Endothelial cell of umbilical vein (primary cell): Measurements from ENCODE around the gene SMR3A. TPM values are rescaled to one million over a fixed set of nuclear protein-coding genes. Genes with fewer than 3 reads are reported as not detected.

ENCODE experiments used
- BruUV-seq: library from RNA; stranded (reverse); fragments of 400-500 nt; replicated peaks from 2 replicates; lab custom pipeline; 2021; lab: Mats Ljungman, UMichigan
- CTCF ChIA-PET: fragments of 300-600, 350-600 bp; sonication (Branson Sonifier 250); formaldehyde crosslinking; loops from one replicate; lab custom pipeline; 2021; ENCODE audit warnings: antibody characterized with exemption, inconsistent platforms; lab: Charles Lee
- POLR2A ChIA-PET: fragments of 300-600, 350-600 bp; sonication (Branson Sonifier 250); formaldehyde crosslinking; loops from one replicate; lab custom pipeline; 2021; ENCODE audit warnings: antibody characterized with exemption, inconsistent platforms; lab: Charles Lee
- DNase-seq: peaks from one replicate; pipeline ENCODE4 v3.0.0-alpha.2; 2011; ENCODE audit warnings: low read depth, low spot score
- FAIRE-seq: peaks from 2 replicates; lab custom pipeline; 2011; peaks lifted over from hg19 to GRCh38; lab: Jason Lieb, UNC
- H2AFZ ChIP-seq: 2 replicates; pipeline ENCODE4 v1.6.0; 2012; ENCODE audit warnings: low read depth, low read length, control low read depth, inconsistent platforms
- H3K27ac ChIP-seq: 2 replicates; pipeline ENCODE4 v1.5.1; 2011; ENCODE audit warnings: low read depth, mild to moderate bottlenecking, control low read depth, low read length, moderate library complexity; ENCODE audit not compliant: insufficient read depth
- H3K27me3 ChIP-seq, 2 experiments: 2 replicates each; pipeline versions ENCODE4 v1.6.0 to v1.6.1; 2011; ENCODE audit warnings: low read length in 2 of 2, mixed read lengths in 1 of 2; ENCODE audit not compliant: control insufficient read depth in 2 of 2, insufficient read depth in 2 of 2
- H3K36me3 ChIP-seq, 2 experiments: 2 replicates in 1 of 2; 3 replicates in 1 of 2; pipeline ENCODE4 v1.5.1; 2011; ENCODE audit warnings: low read length in 2 of 2, mild to moderate bottlenecking in 1 of 2, moderate library complexity in 1 of 2; ENCODE audit not compliant: control insufficient read depth in 2 of 2, insufficient read depth in 2 of 2; ENCODE audit errors: extremely low read depth in 1 of 2
- H3K4me1 ChIP-seq: 3 replicates; pipeline ENCODE4 v1.5.1; 2011; ENCODE audit warnings: mild to moderate bottlenecking, low read length; ENCODE audit not compliant: control insufficient read depth, insufficient read depth; ENCODE audit errors: extremely low read depth
- H3K4me2 ChIP-seq: 2 replicates; pipeline ENCODE4 v1.6.1; 2011; ENCODE audit warnings: low read length, control low read depth, mixed read lengths; ENCODE audit not compliant: insufficient read depth
- H3K4me3 ChIP-seq, 3 experiments: fragments of 200-600 bp in 1 of 3; sonication (generic), shearing (Covaris generic) in 1 of 3; replicated peaks in 1 of 3; 2 replicates each; pipeline ENCODE4 v1.5.1; 2011 to 2016; ENCODE audit warnings: control low read depth in 3 of 3, low read length in 3 of 3, mild to moderate bottlenecking in 2 of 3, inconsistent platforms in 1 of 3, low read depth in 1 of 3, moderate library complexity in 1 of 3; ENCODE audit not compliant: insufficient read depth in 1 of 3
- H3K79me2 ChIP-seq: 2 replicates; pipeline ENCODE4 v1.6.0; 2012; ENCODE audit warnings: low read length, inconsistent platforms; ENCODE audit not compliant: control insufficient read depth, insufficient read depth
- H3K9ac ChIP-seq: replicated peaks from 2 replicates; pipeline ENCODE3; 2011; ENCODE audit warnings: low read length, control low read depth; ENCODE audit not compliant: insufficient read depth; ENCODE audit errors: extremely low read depth
- H3K9me1 ChIP-seq: replicated peaks from 3 replicates; pipeline ENCODE4 v1.6.0; 2011; ENCODE audit warnings: mild to moderate bottlenecking, low read length; ENCODE audit not compliant: control insufficient read depth, insufficient read depth; ENCODE audit errors: extremely low read depth
- H3K9me3 ChIP-seq: replicated peaks from 2 replicates; pipeline ENCODE4 v1.5.1; 2012; ENCODE audit warnings: low read length, inconsistent platforms; ENCODE audit not compliant: control insufficient read depth, insufficient read depth
- H4K20me1 ChIP-seq: replicated peaks from 2 replicates; pipeline ENCODE3; 2011; ENCODE audit warnings: mild to moderate bottlenecking, low read length; ENCODE audit not compliant: control insufficient read depth, insufficient read depth; ENCODE audit errors: extremely low read depth
- CTCF ChIP-seq, 2 donors: IDR thresholded peaks; 1 replicate in 1 of 2; 2 replicates in 1 of 2; pipeline ENCODE4 v1.5.1; 2011; ENCODE audit warnings: low read length in 2 of 2, mild to moderate bottlenecking in 2 of 2, moderate library complexity in 2 of 2, control low read depth in 1 of 2, inconsistent platforms in 1 of 2, low read depth in 1 of 2; ENCODE audit not compliant: insufficient read depth in 1 of 2; ENCODE audit errors: extremely low read depth in 1 of 2
- EZH2 ChIP-seq: IDR thresholded peaks from 2 replicates; pipeline ENCODE4 v1.6.1; 2012; ENCODE audit warnings: borderline replicate concordance, low read depth, mild to moderate bottlenecking, moderate library complexity, low read length, inconsistent platforms; ENCODE audit not compliant: severe bottlenecking
- FOS ChIP-seq: IDR thresholded peaks from 2 replicates; pipeline ENCODE4 v1.6.1; 2011; ENCODE audit warnings: mild to moderate bottlenecking, low read length, moderate library complexity, borderline replicate concordance; ENCODE audit not compliant: insufficient read depth
- GATA2 ChIP-seq: IDR thresholded peaks from 2 replicates; pipeline ENCODE4 v1.7.0; 2011; ENCODE audit warnings: low read depth, mild to moderate bottlenecking, moderate library complexity, mixed read lengths, low read length; ENCODE audit not compliant: insufficient read length, insufficient read depth
- JUN ChIP-seq: IDR thresholded peaks from 2 replicates; pipeline ENCODE4 v1.6.1; 2011; ENCODE audit warnings: borderline replicate concordance, low read depth; ENCODE audit not compliant: insufficient read length, insufficient read depth
- MYC ChIP-seq: IDR thresholded peaks from one replicate; pipeline ENCODE4 v1.6.1; 2011; ENCODE audit warnings: mild to moderate bottlenecking, low read depth, low read length
- POLR2A ChIP-seq: IDR thresholded peaks from 2 replicates; pipeline ENCODE4 v1.6.1; 2012; ENCODE audit warnings: low read depth, mild to moderate bottlenecking, control low read depth, low read length
- POLR2AphosphoS5 ChIP-seq: IDR thresholded peaks from 2 replicates; pipeline ENCODE4 v1.6.1; 2012; ENCODE audit warnings: low read depth, mild to moderate bottlenecking, control low read depth, low read length, moderate library complexity; ENCODE audit not compliant: insufficient read depth
- dilution Hi-C: fragments of 300-500 bp; cut with MboI; formaldehyde crosslinking; loops from one replicate; pipeline ENCODE4 v1.15.0; 2019; ENCODE audit warnings: low sequenced_read_pairs; ENCODE audit not compliant: extremely low pct_ligation_motif_present
- intact Hi-C: fragments of 100-400 bp; cut with micrococcal nuclease; formaldehyde crosslinking; loops from one replicate; pipeline ENCODE4 v1.10.0; 2022
- polyA plus RNA-seq, 4 experiments: library from polyadenylated mRNA; depleted of rRNA in 3 of 4; stranded (reverse) in 3 of 4; unstranded in 1 of 4; fragments of >200 nt; gene quantifications; 2 replicates each; pipeline versions ENCODE4 v1.2.1 to v1.2.3, GENCODE V29; 2011 to 2012; ENCODE audit warnings: missing spikeins in 1 of 4
- total RNA-seq: library from RNA; stranded (reverse); gene quantifications from 2 replicates; pipeline ENCODE4 v1.2.3, GENCODE V29; 2021
- TF ChIP-seq, protein P1 (sequence below): IDR thresholded peaks from 2 replicates; pipeline ENCODE4 v1.6.1; 2011; ENCODE audit not compliant: insufficient read depth, insufficient read length

SMR3A gene
- total and polyA plus RNA-seq, 2 donors (not counting 3 experiments of a cell fraction or from before 2014, with no cell fraction given), result not detected

DNA sequence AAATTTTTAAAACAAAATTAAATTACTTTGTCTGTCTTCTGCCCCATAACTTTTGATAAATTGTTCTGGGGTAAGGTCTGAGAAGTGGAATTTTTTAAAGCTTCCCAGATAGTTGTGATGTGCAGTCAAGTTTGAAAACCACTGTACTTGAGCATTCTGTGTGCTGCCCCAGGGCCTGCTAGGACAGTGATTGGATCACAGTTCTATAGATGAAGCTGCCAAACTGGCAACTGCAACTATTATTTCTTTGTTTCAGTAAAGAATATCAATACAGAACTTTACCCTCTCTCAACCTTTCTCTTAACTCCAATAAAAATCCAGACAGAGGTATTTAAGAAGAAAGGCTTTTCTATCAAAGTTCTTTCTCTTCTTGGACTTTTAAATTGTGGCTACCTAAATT is 37.0 kb downstream of the SMR3A start, which contains the start of gene OPRPN:
TSS of gene OPRPN (plus strand) at position 361 of the 400 bp plus-strand sequence. CDS start 1,346 bp downstream, outside the sequence.
- no peak within 1 kb of the TSS for H3K4me3 ChIP-seq
- TF ChIP-seq, protein P1, sequence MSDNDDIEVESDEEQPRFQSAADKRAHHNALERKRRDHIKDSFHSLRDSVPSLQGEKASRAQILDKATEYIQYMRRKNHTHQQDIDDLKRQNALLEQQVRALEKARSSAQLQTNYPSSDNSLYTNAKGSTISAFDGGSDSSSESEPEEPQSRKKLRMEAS, result no peak
- TF ChIP-seq POLR2AphosphoS5 (no peak), FOS (no peak), JUN (no peak), POLR2A (no peak), CTCF (IDR thresholded peaks at IDR 0.05; ENCODE audit: extremely low read depth in 1 of 2, insufficient read depth in 1 of 2, low read depth in 1 of 2, low read length in 2 of 2) (no peak), GATA2 (no peak), MYC (no peak), EZH2 (no peak)
- intact Hi-C loops (no loop called here), dilution Hi-C loops (no loop called here)
- H3K9ac ChIP-seq, result no peak within 1 kb of the TSS
- H3K27me3 ChIP-seq, result no peaks in the 10 kb centered on the region
- no peaks in the 10 kb centered on the region for H3K9me3 ChIP-seq
- H3K4me2 ChIP-seq, result no peak within 1 kb of the TSS
- CTCF ChIA-PET, result no interaction called here
- H3K9me1 ChIP-seq, result no peaks in the 10 kb centered on the region
- no peaks in the 10 kb centered on the region for H3K4me1 ChIP-seq
- BruUV-seq, result no TSS peak
- no peak within 1 kb of the TSS for H2AFZ ChIP-seq
- no peaks in the 10 kb centered on the region for H3K79me2 ChIP-seq
- no peaks in the 10 kb centered on the region for H3K36me3 ChIP-seq
- DNase-seq, result no peak
- H4K20me1 ChIP-seq, result no peaks in the 10 kb centered on the region
- no peak for FAIRE-seq
- POLR2A ChIA-PET, result no interaction called here
- no peak within 1 kb of the TSS for H3K27ac ChIP-seq
